Esophagus squamous epithelium (tissue), 4 donors: ENCODE measurements around the gene ZBTB45.

Source experiments
- POLR2A ChIP-seq, 4 donors: fragments of 450-650 bp; IDR thresholded peaks; one replicate each; pipeline ENCODE4 v1.6.1; 2017; ENCODE audit warnings: antibody characterized with exemption in 4 of 4, mild to moderate bottlenecking in 4 of 4, moderate library complexity in 3 of 4
- TF ChIP-seq, protein P1 (sequence below), 6 experiments: fragments of 450-650 bp in 4 of 6; fragments of 200-600 bp in 2 of 6; sonication (generic) in 2 of 6; IDR thresholded peaks; one replicate each; pipeline ENCODE4 v1.5.1; 2016 to 2019; ENCODE audit warnings: antibody characterized with exemption in 6 of 6, mild to moderate bottlenecking in 4 of 6, moderate library complexity in 4 of 6

DNA sequence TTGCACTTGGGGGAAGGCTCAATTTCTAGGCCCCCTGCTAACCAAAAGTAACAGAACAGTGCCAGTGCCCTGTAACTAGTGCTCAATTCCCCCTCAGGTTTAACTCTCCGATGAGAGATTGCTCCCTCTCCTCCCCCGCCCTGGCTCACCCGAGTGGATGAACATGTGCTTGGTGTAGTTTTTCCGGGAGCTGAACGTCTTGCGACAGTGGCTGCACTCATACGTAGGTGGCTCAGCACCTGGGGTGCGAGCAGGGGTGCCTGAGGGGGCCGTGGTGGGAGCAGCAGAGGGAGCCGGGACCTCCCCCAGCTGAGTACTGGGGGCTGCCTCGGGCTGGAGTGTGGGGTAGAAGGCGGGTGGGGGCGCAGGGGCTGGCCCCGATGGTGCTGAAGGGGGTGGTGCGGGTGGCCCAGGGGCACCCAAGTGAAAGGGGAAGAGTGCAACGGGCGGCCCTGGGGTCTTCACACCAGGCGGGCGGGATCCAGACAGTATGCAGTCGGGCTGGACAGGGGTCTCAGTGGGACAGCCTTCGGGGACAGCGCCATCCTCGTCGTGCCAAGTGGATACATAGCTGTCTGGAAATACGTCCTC, 3.3 kb downstream of the ZBTB45 start:
- TF ChIP-seq POLR2A (IDR thresholded peaks at IDR 0.05) = no peak
- TF ChIP-seq, protein P1, sequence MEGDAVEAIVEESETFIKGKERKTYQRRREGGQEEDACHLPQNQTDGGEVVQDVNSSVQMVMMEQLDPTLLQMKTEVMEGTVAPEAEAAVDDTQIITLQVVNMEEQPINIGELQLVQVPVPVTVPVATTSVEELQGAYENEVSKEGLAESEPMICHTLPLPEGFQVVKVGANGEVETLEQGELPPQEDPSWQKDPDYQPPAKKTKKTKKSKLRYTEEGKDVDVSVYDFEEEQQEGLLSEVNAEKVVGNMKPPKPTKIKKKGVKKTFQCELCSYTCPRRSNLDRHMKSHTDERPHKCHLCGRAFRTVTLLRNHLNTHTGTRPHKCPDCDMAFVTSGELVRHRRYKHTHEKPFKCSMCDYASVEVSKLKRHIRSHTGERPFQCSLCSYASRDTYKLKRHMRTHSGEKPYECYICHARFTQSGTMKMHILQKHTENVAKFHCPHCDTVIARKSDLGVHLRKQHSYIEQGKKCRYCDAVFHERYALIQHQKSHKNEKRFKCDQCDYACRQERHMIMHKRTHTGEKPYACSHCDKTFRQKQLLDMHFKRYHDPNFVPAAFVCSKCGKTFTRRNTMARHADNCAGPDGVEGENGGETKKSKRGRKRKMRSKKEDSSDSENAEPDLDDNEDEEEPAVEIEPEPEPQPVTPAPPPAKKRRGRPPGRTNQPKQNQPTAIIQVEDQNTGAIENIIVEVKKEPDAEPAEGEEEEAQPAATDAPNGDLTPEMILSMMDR (IDR thresholded peaks at IDR 0.05) = no peak
